ENCODE data around the gene SCARF2. TPM values are rescaled to one million over a fixed set of nuclear protein-coding genes. Genes with fewer than 3 reads are reported as not detected.

Gene SCARF2
- total RNA-seq, 1 donor from 2014 or later, result 3.4 TPM

Other genes starting within 250 kb of the SCARF2 start
- 38.3 TPM for gene RTN4R, start 169.5 kb downstream of the SCARF2 start, total RNA-seq (ENCODE audit: unreplicated experiment)
- gene DGCR6L, start 117.8 kb downstream of the SCARF2 start, total RNA-seq (ENCODE audit: unreplicated experiment), result 24.1 TPM
- 50.3 TPM for gene ZNF74, start 43.7 kb downstream of the SCARF2 start, total RNA-seq (ENCODE audit: unreplicated experiment)
- 20.2 TPM for gene KLHL22, start 58.0 kb upstream of the SCARF2 start, total RNA-seq (ENCODE audit: unreplicated experiment)
- 83.6 TPM for gene MED15, start 69.8 kb upstream of the SCARF2 start, total RNA-seq (ENCODE audit: unreplicated experiment)

Data from glutamatergic neuron (in vitro differentiated cells).